Lung (tissue), 12 donors: ENCODE results near the gene STK25. TPM values are rescaled to one million over a fixed set of nuclear protein-coding genes. Genes with fewer than 3 reads are reported as not detected.
A peak's percentile ranks its signal among the peaks of the same experiment; 100 is the strongest.

Experiments
- ATAC-seq: fragments of 200-7000 bp; cut with Tn5 transposase; one replicate; pipeline ENCODE4 v1.9.1; 2020; ENCODE audit warnings: moderate number of reproducible peaks; ENCODE audit not compliant: insufficient read depth, low FRiP score
- DNase-seq, 3 donors: peaks; one replicate each; pipeline ENCODE4 v3.0.0-alpha.2; 2013 to 2017
- H3K27ac ChIP-seq, 2 donors: one replicate each; pipeline ENCODE4 v1.5.1; 2013; ENCODE audit warnings: mild to moderate bottlenecking in 2 of 2, moderate library complexity in 2 of 2, control low read depth in 1 of 2, inconsistent platforms in 1 of 2, low read depth in 1 of 2, low read length in 1 of 2
- H3K27me3 ChIP-seq, 3 donors: one replicate each; pipeline ENCODE4 v1.5.1; 2013; ENCODE audit warnings: low read length in 2 of 3; ENCODE audit not compliant: control insufficient read depth in 3 of 3, insufficient read depth in 3 of 3
- H3K36me3 ChIP-seq, 4 donors: one replicate each; pipeline ENCODE4 v1.5.1; 2013; ENCODE audit warnings: low read length in 4 of 4, mild to moderate bottlenecking in 1 of 4, moderate library complexity in 1 of 4; ENCODE audit not compliant: control insufficient read depth in 4 of 4, insufficient read depth in 4 of 4
- H3K4me1 ChIP-seq, 5 donors: one replicate each; pipeline ENCODE4 v1.5.1; 2013; ENCODE audit warnings: low read length in 5 of 5, mild to moderate bottlenecking in 2 of 5, moderate library complexity in 1 of 5; ENCODE audit not compliant: control insufficient read depth in 5 of 5, insufficient read depth in 5 of 5
- H3K4me3 ChIP-seq: one replicate; pipeline ENCODE4 v1.5.1; 2013; ENCODE audit warnings: mild to moderate bottlenecking, control low read depth, moderate library complexity
- H3K9ac ChIP-seq, 2 donors: one replicate each; pipeline ENCODE4 v1.5.1; 2013; ENCODE audit warnings: low read length in 2 of 2, control low read depth in 1 of 2; ENCODE audit not compliant: insufficient read depth in 1 of 2
- H3K9me3 ChIP-seq, 4 donors: one replicate each; pipeline ENCODE4 v1.5.1; 2013; ENCODE audit warnings: low read length in 3 of 4, mild to moderate bottlenecking in 1 of 4, moderate library complexity in 1 of 4; ENCODE audit not compliant: control insufficient read depth in 4 of 4, insufficient read depth in 3 of 4
- WGBS, 2 donors: extraction: QIAGEN DNeasy Blood & Tissue Kit; methylation state at CpG; one replicate each; pipeline ENCODE4 v1.1.7; 2013; 5-methylcytosine and 5-hydroxymethylcytosine counted together
- polyA plus RNA-seq, 2 donors: library from polyadenylated mRNA; stranded (reverse); fragments of 200-250 nt; gene quantifications; one replicate each; pipeline ENCODE4 v1.2.1, GENCODE V29; 2013
- total RNA-seq, 2 donors: library from RNA; depleted of rRNA in 1 of 2; stranded (reverse); fragments of >200 nt in 1 of 2; gene quantifications; one replicate each; pipeline ENCODE4 v1.2.1, GENCODE V29; 2014 to 2021
- TF ChIP-seq, protein P1 (sequence below): IDR thresholded peaks from 2 replicates; pipeline ENCODE4 v1.5.1; 2012; ENCODE audit warnings: mild to moderate bottlenecking; ENCODE audit errors: control extremely low read depth, extremely low read depth
- donor health status: control.
- donor health status: control.
- donor health status: Bipolar disorder and iron deficiency.
- donor health status: healthy.
- donor health status: DM: yes; HTN: yes; CAD: no.

The STK25 gene
- total and polyA plus RNA-seq, 4 donors = 126 to 182 (median 136) TPM

DNA sequence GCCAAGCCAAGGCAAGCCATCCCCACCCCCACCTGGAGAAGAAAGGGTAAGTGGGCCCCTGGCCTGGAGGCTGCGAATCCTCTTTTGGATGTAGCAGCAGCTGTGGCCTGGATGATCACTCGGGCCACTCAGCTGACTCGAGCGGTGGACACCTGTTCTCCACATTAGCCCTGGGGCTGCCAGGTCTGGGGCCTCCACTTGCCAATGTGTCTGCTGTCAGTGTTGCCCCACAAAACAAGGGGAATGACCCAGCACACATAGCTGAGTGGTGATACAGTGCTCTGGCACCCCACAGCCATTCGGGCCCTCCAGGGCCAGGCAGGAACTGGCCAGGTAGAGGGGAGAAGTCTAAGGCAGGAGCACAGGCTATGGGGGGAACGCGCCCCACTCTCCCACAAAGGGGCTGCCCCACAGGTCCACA is 2.6 kb downstream of the STK25 start:
- no peak overlapping the region for H3K9ac ChIP-seq
- ATAC-seq = no peak
- no peak overlapping the region for H3K4me3 ChIP-seq
- H3K27ac ChIP-seq = no peak overlapping the region
- peaks cover 0 to 15% (median 6%) of the 10 kb centered on the region in 4 donors for H3K36me3 ChIP-seq
- TF ChIP-seq, protein P1, sequence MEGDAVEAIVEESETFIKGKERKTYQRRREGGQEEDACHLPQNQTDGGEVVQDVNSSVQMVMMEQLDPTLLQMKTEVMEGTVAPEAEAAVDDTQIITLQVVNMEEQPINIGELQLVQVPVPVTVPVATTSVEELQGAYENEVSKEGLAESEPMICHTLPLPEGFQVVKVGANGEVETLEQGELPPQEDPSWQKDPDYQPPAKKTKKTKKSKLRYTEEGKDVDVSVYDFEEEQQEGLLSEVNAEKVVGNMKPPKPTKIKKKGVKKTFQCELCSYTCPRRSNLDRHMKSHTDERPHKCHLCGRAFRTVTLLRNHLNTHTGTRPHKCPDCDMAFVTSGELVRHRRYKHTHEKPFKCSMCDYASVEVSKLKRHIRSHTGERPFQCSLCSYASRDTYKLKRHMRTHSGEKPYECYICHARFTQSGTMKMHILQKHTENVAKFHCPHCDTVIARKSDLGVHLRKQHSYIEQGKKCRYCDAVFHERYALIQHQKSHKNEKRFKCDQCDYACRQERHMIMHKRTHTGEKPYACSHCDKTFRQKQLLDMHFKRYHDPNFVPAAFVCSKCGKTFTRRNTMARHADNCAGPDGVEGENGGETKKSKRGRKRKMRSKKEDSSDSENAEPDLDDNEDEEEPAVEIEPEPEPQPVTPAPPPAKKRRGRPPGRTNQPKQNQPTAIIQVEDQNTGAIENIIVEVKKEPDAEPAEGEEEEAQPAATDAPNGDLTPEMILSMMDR = no peak
- peaks cover 0 to 27% (median 8%) of the 10 kb centered on the region in 5 donors for H3K4me1 ChIP-seq
- no peaks in the 10 kb centered on the region for H3K27me3 ChIP-seq
- DNase-seq = no peak
- no peaks in the 10 kb centered on the region for H3K9me3 ChIP-seq
- 94 to 99% methylated on average over 7 of the region's 7 CpGs for WGBS, 2 donors

DNA sequence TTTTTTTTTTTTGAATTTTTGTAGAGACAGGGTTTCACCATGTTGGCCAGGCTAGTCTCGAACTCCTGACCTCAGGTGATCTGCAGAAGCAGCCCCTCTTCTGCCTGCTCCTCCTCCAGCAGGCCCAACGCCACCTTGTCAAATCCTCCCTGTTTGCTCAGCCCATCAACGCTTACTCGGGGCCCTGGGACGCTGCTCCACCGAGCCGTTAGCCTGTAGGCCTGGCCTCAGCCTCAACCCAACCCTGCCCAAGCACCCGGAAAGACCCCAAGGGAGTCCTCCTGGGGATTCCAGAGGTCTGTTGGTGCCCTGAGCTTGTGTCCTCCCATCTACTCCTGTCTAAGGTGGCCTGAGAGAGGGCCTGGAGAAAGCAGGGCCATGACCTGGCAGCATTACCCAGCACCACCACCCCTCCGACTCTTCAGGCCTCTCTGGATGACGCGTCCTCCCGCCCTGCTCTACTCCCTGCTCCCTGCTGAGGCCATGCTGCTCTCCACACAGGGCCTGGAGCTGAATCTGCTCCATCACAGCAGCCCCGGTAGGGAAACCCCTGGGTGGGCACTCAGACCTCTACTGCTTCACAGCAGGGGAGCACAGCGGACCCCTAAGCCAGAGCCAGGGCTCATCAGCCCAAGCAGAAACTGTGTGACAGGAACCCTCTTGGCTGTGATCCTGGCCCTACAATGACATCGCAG is 3.2 kb downstream of the STK25 start:
- H3K9ac ChIP-seq = peak overlapping the region in 1 of 2 donors; percentile 11
- TF ChIP-seq, protein P1 = no peak
- H3K27me3 ChIP-seq = no peaks in the 10 kb centered on the region
- H3K36me3 ChIP-seq = peaks cover 0 to 20% (median 9%) of the 10 kb centered on the region in 4 donors
- peaks cover 0 to 27% (median 8%) of the 10 kb centered on the region in 5 donors for H3K4me1 ChIP-seq
- WGBS, 2 donors = 85 to 89% methylated on average over 15 of the region's 15 CpGs
- ATAC-seq (no peak), DNase-seq (no peak)
- no peak overlapping the region for H3K4me3 ChIP-seq
- no peak overlapping the region for H3K27ac ChIP-seq
- H3K9me3 ChIP-seq = no peaks in the 10 kb centered on the region

DNA sequence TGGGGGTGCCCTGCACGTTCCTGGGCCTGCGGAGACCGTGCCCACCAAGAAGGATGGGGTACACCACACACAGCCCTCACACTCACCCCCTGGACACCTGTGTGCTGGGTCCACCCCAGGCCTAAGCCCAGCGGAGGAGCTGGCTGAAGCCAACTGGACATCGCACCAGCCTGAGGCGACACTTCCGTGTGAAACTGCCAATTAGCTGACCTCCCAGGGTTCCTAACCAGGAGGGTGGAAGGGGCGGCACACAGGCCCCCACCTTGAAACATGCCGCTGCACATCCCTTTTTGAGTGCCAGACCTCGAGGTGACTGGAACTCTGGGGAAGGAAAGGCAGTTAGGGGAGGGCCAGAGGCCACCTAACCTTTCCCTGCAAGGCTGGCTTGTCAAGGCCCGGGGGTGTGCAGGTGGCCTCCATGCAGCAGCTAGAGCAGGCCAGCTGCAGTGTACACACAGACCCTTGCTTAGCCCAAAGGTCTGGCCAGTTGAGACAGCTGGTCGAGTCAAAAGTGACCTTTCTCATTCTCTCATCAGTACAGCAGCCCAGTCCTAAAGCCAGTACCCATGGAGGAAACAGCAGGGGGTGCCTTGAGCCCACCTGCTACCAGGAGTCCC is 4.5 kb downstream of the STK25 start:
- no peak overlapping the region for H3K4me3 ChIP-seq
- TF ChIP-seq, protein P1 = no peak
- DNase-seq (no peak), ATAC-seq (no peak)
- peaks cover 0 to 18% (median 4%) of the 10 kb centered on the region in 5 donors for H3K4me1 ChIP-seq
- WGBS, 2 donors = 85 to 88% methylated on average over 12 of the region's 12 CpGs
- no peak overlapping the region for H3K27ac ChIP-seq
- peaks cover 0 to 31% (median 12%) of the 10 kb centered on the region in 4 donors for H3K36me3 ChIP-seq
- H3K9me3 ChIP-seq = no peaks in the 10 kb centered on the region
- no peak overlapping the region for H3K9ac ChIP-seq
- H3K27me3 ChIP-seq = no peaks in the 10 kb centered on the region
